Measurements from ENCODE around the gene WWTR1. TPM values are rescaled to one million over a fixed set of nuclear protein-coding genes. Genes with fewer than 3 reads are reported as not detected.

Gene WWTR1
- total and polyA plus RNA-seq, 2 of the 8 experiments (the other 6 are each of a cell fraction or from before 2014, with no cell fraction given): 15.7 to 18.6 TPM

DNA sequence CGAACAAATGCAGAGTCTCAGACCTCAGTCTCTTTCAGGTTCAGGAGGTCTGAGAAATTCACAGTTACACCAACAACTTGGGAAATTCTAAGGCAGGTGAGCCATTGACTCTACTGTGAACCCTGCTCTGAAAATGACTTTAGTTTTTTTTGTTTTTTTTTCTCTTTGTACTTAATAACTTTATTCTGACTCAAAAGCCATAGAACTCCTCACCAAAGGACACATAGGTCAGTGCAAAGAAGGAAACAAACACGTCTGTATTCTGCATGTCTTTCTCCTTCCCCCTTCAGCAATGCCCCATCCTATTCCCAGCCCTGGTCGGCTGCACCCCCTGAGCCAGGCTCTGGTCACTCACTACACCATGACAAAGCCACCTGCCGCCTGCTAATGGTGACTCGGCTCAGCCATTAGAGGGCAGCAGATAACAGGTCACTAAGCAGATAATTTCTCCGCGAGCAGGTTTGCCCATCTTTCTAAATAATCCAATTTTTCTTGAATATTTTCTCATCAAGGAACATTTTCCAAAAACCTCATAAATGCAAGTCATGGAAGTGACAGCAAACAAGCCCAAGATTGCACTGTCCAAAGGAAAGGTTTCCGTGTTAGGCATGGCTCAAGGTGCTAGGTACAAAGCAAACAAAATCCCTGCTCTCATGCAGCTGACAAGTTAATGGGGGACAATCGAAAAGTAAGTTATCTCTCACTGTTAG lies 145.6 kb downstream of the WWTR1 start:
- DNase-seq (ENCODE audit: low read depth in 1 of 2, low spot score in 2 of 2) (peak in 1 of 2 experiments; percentile 72), FAIRE-seq (peak; percentile 70)
- Histone ChIP-seq H3K23ac (ENCODE audit: insufficient read length) (no peak overlapping the region), H2BK12ac (ENCODE audit: low read depth, low read length) (no peak overlapping the region), H3K79me1 (ENCODE audit: low read depth, low read length) (no peaks in the 10 kb centered on the region), H3K27me3 (replicated peaks in 1 of 4; ENCODE audit: control insufficient read depth in 3 of 4, extremely low read depth in 1 of 4, insufficient read depth in 3 of 4, low read length in 3 of 4) (no peaks in the 10 kb centered on the region), H3K9me3 (ENCODE audit: insufficient read depth in 2 of 2, low read depth in 1 of 2, low read length in 1 of 2) (no peaks in the 10 kb centered on the region), H2AFZ (ENCODE audit: low read length) (no peak overlapping the region), H2BK120ac (replicated peaks; ENCODE audit: low read depth, low read length) (no peak overlapping the region), H2AK5ac (ENCODE audit: low read depth, low read length) (no peak overlapping the region), H3K4me2 (ENCODE audit: insufficient read depth in 1 of 2, low read depth in 2 of 2, low read length in 2 of 2) (peak overlapping the region; percentile 22 to 57; a peak in 3 of 4 replicates), H4K8ac (ENCODE audit: extremely low read depth, insufficient read depth, low read length) (no peak overlapping the region), H3K4me1 (replicated peaks in 1 of 4; ENCODE audit: control insufficient read depth in 3 of 4, insufficient read depth in 4 of 4, low read length in 3 of 4) (no peaks in the 10 kb centered on the region), H3K27ac (ENCODE audit: low read depth, low read length) (no peak overlapping the region), H3K23me2 (ENCODE audit: low read depth, low read length) (no peaks in the 10 kb centered on the region), H4K5ac (ENCODE audit: insufficient read length, low read depth, low read length) (no peak overlapping the region), H4K91ac (replicated peaks; ENCODE audit: insufficient read length, low read length) (no peak overlapping the region), H4K20me1 (replicated peaks in 1 of 2; ENCODE audit: control insufficient read depth in 1 of 2, insufficient read depth in 2 of 2, low read length in 2 of 2) (no peaks in the 10 kb centered on the region), H3K4ac (replicated peaks; ENCODE audit: insufficient read length, low read depth, low read length) (no peak overlapping the region), H3K14ac (ENCODE audit: insufficient read length) (no peak overlapping the region), H3K4me3 (ENCODE audit: extremely low read depth in 1 of 4, insufficient read depth in 2 of 4, low read depth in 3 of 4, low read length in 4 of 4) (peak overlapping the region in 1 of 4 experiments; percentile 34; a peak in 1 of 8 replicates), H2BK15ac (ENCODE audit: low read length) (no peak overlapping the region), H3K36me3 (ENCODE audit: control insufficient read depth in 2 of 4, insufficient read depth in 4 of 4, low read length in 3 of 4) (no peaks in the 10 kb centered on the region), H3K18ac (ENCODE audit: extremely low read depth, low read length) (no peak overlapping the region), H2BK20ac (ENCODE audit: low read length) (no peak overlapping the region), H3K56ac (replicated peaks; ENCODE audit: insufficient read length, low read depth, low read length) (no peak overlapping the region), H3K9ac (replicated peaks in 1 of 4; ENCODE audit: extremely low read depth in 1 of 4, low read depth in 3 of 4, low read length in 3 of 4) (no peak overlapping the region), H3K79me2 (ENCODE audit: control insufficient read depth in 1 of 2, insufficient read depth in 2 of 2, low read length in 2 of 2) (no peaks in the 10 kb centered on the region), H2BK5ac (ENCODE audit: low read depth, low read length) (no peak overlapping the region)
- TF ChIP-seq MAFK (IDR thresholded peaks at IDR 0.05; ENCODE audit: low read depth, low read length) (no peak), YY1 (IDR thresholded peaks at IDR 0.05; ENCODE audit: low read depth, low read length) (peak; percentile 35; the same call in 1 of the 2 replicates), TCF12 (IDR thresholded peaks at IDR 0.05; ENCODE audit: low read depth, low read length) (0 out of 2 replicates have a peak, but pooled peaks have one; percentile 66), SP4 (IDR thresholded peaks at IDR 0.05; ENCODE audit: low read length) (no peak), RAD21 (IDR thresholded peaks at IDR 0.05 in 1 of 2, conservative IDR thresholded peaks at IDR 0.05 in 1 of 2; ENCODE audit: low read depth in 2 of 2, low read length in 2 of 2) (peak; percentile 92 to 93), BACH1 (IDR thresholded peaks at IDR 0.05; ENCODE audit: low read length) (peak; percentile 59; the same call in 1 of the 2 replicates), CHD2 (IDR thresholded peaks at IDR 0.05; ENCODE audit: low read length) (0 out of 2 replicates have a peak, but pooled peaks have one; percentile 27)
- TF ChIP-seq, protein P1, sequence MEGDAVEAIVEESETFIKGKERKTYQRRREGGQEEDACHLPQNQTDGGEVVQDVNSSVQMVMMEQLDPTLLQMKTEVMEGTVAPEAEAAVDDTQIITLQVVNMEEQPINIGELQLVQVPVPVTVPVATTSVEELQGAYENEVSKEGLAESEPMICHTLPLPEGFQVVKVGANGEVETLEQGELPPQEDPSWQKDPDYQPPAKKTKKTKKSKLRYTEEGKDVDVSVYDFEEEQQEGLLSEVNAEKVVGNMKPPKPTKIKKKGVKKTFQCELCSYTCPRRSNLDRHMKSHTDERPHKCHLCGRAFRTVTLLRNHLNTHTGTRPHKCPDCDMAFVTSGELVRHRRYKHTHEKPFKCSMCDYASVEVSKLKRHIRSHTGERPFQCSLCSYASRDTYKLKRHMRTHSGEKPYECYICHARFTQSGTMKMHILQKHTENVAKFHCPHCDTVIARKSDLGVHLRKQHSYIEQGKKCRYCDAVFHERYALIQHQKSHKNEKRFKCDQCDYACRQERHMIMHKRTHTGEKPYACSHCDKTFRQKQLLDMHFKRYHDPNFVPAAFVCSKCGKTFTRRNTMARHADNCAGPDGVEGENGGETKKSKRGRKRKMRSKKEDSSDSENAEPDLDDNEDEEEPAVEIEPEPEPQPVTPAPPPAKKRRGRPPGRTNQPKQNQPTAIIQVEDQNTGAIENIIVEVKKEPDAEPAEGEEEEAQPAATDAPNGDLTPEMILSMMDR (IDR thresholded peaks at IDR 0.05; ENCODE audit: control extremely low read depth in 1 of 3, insufficient read depth in 1 of 3, low read depth in 1 of 3, low read length in 3 of 3): peak; percentile 81 to 92 (median 89)
- ChIA-PET CTCF (ENCODE audit: partially characterized antibody) (interaction anchor here (0.6 to 6.4 kb wide), 34 partner anchors 11 to 391 kb away, joined by 3 to 53 read pairs (median 4); no protein-coding TSS in a partner anchor), POLR2A (ENCODE audit: partially characterized antibody) (no interaction called here)
- WGBS, 2 experiments (ENCODE audit: extremely low coverage in 1 of 2, insufficient coverage in 1 of 2, insufficient read length in 1 of 2, insufficient replicate concordance in 2 of 2, low coverage in 1 of 2, low lambda C conversion rate in 2 of 2, missing lambda C conversion rate in 1 of 2): 29% methylated on average over 9 of the region's 9 CpGs; no CpG with 5 or more reads in 1 of the 2 experiments
